ENCODE data around the gene PERP. TPM values are rescaled to one million over a fixed set of nuclear protein-coding genes. Genes with fewer than 3 reads are reported as not detected.

PERP gene
- total RNA-seq, 2 donors from 2014 or later, result 64.6 to 78.4 TPM

GRCh38 chr6:138105446-138105845 is 1.8 kb downstream of the PERP start:
- peak overlapping the region; percentile 79 for H3K4me3 ChIP-seq
- H3K27ac ChIP-seq, result peak overlapping the region; percentile 98
- no peaks in the 10 kb centered on the region for H3K36me3 ChIP-seq
- H3K9ac ChIP-seq (ENCODE audit: low read depth in 2 of 2, low read length in 2 of 2), result peak overlapping the region in 1 of 2 donors; percentile 86
- peak; percentile 42 for DNase-seq
- no peaks in the 10 kb centered on the region for H3K9me3 ChIP-seq
- no peaks in the 10 kb centered on the region for H3K27me3 ChIP-seq
- H3K4me1 ChIP-seq, result peaks cover 9% of the 10 kb centered on the region
- intact Hi-C loops (cut with DNase I), result loop anchor here (10.0 kb wide), 1 partner anchor 401 kb away; no protein-coding TSS in a partner anchor
- TF ChIP-seq, protein P1, sequence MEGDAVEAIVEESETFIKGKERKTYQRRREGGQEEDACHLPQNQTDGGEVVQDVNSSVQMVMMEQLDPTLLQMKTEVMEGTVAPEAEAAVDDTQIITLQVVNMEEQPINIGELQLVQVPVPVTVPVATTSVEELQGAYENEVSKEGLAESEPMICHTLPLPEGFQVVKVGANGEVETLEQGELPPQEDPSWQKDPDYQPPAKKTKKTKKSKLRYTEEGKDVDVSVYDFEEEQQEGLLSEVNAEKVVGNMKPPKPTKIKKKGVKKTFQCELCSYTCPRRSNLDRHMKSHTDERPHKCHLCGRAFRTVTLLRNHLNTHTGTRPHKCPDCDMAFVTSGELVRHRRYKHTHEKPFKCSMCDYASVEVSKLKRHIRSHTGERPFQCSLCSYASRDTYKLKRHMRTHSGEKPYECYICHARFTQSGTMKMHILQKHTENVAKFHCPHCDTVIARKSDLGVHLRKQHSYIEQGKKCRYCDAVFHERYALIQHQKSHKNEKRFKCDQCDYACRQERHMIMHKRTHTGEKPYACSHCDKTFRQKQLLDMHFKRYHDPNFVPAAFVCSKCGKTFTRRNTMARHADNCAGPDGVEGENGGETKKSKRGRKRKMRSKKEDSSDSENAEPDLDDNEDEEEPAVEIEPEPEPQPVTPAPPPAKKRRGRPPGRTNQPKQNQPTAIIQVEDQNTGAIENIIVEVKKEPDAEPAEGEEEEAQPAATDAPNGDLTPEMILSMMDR (IDR thresholded peaks at IDR 0.05), result no peak

DNA sequence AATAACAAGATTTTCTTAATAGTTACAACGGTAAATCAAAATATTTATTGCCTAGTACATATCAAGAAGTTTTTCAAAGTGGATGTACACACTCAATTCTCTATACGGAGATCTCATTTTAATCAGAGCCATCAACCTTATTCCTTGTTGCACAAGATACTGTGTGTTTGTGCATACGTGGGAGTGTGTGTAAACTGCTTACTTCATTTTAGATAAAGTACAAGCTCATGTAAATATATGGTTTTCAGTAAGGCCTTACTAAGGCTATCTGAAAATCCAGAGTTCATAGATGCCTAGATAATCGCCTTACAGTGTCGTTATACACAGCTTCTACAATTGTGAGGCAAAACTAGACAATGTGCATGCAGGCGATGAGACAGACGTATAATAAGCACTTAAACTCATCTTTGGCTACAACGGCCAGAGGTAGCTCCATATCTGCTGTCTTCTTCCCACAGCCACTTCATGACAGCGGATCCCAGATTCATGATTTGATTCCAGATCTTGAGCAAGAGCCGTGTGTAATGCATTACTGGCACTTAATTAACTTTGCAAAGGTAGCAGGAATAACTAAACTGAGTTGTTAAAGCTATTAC is 2.5 kb downstream of the PERP start:
- Histone ChIP-seq H3K4me3 (no peak overlapping the region), H3K36me3 (no peaks in the 10 kb centered on the region), H3K9me3 (no peaks in the 10 kb centered on the region), H3K27ac (no peak overlapping the region), H3K27me3 (no peaks in the 10 kb centered on the region), H3K9ac (ENCODE audit: low read depth in 2 of 2, low read length in 2 of 2) (no peak overlapping the region), H3K4me1 (peaks cover 9% of the 10 kb centered on the region)
- intact Hi-C loops (cut with DNase I), result loop anchor here (10.0 kb wide), 1 partner anchor 400 kb away; no protein-coding TSS in a partner anchor
- no peak for DNase-seq
- TF ChIP-seq, protein P1 (IDR thresholded peaks at IDR 0.05), result no peak

DNA sequence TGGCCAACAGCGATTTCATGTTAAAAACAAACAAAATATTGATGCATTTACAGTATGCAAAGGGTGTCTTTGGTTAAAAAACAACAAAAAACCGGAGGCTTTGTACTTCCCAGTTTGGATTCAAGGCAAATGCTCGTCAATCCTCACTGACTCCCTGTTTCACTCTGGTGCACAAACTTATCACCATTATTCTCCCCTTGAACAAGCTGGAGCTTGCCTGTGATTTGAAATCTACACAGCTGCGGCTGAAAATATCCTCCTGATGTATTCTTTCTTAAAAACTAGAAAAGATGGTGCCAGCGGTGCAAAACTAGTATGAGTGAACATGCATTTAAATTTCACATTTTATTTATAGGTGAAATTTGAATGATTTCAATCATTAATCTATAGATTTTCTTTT is 3.3 kb downstream of the PERP start:
- no peaks in the 10 kb centered on the region for H3K27me3 ChIP-seq
- no peak overlapping the region for H3K27ac ChIP-seq
- intact Hi-C loops (cut with DNase I), result loop anchor here (10.0 kb wide), 1 partner anchor 399 kb away; no protein-coding TSS in a partner anchor
- no peak overlapping the region for H3K9ac ChIP-seq (ENCODE audit: low read depth in 2 of 2, low read length in 2 of 2)
- no peak overlapping the region for H3K4me3 ChIP-seq
- no peaks in the 10 kb centered on the region for H3K36me3 ChIP-seq
- TF ChIP-seq, protein P1 (IDR thresholded peaks at IDR 0.05), result no peak
- no peaks in the 10 kb centered on the region for H3K9me3 ChIP-seq
- DNase-seq, result no peak
- peaks cover 9% of the 10 kb centered on the region for H3K4me1 ChIP-seq

- Histone ChIP-seq H3K27me3 (no peaks in the 10 kb centered on the region), H3K36me3 (no peaks in the 10 kb centered on the region), H3K27ac (no peak overlapping the region), H3K4me1 (no peaks in the 10 kb centered on the region), H3K4me3 (no peak overlapping the region), H3K9ac (ENCODE audit: low read depth in 2 of 2, low read length in 2 of 2) (no peak overlapping the region), H3K9me3 (no peaks in the 10 kb centered on the region)
- intact Hi-C loops (cut with DNase I), result loop anchor here (10.0 kb wide), 1 partner anchor 397 kb away; no protein-coding TSS in a partner anchor
- no peak for DNase-seq
- TF ChIP-seq, protein P1 (IDR thresholded peaks at IDR 0.05), result no peak
Measured at GRCh38 chr6:138101946-138102731, 5.1 kb downstream of the PERP start.

DNA sequence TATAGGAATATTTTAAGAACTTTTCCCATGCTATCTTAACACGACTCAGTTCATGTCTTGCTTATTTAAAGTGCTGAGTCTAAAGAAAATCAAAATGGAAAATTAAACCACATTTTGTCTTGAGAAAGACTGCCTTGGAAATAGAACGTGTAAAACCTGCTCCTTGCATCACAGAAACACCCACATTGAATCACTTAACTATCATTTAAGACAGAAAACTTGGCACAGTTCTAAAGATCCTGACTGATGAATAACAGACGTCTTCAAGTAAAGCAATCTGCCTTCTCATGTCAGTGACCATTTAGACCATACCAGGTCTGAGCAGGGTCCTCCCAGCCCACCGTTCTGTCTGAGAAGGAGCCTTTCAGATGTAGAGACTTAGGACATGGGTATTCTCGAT is 7.4 kb downstream of the PERP start:
- no peak for DNase-seq
- H3K9ac ChIP-seq (ENCODE audit: low read depth in 2 of 2, low read length in 2 of 2), result no peak overlapping the region
- H3K27ac ChIP-seq, result no peak overlapping the region
- H3K9me3 ChIP-seq, result no peaks in the 10 kb centered on the region
- H3K4me3 ChIP-seq, result no peak overlapping the region
- intact Hi-C loops (cut with DNase I), result loop anchor here (10.0 kb wide), 1 partner anchor 395 kb away; no protein-coding TSS in a partner anchor
- H3K27me3 ChIP-seq, result no peaks in the 10 kb centered on the region
- TF ChIP-seq, protein P1 (IDR thresholded peaks at IDR 0.05), result no peak
- no peaks in the 10 kb centered on the region for H3K4me1 ChIP-seq
- no peaks in the 10 kb centered on the region for H3K36me3 ChIP-seq

Measured in colonic mucosa (tissue), 4 donors.